Measurements from ENCODE around the gene CETP.

Gene CETP

DNA sequence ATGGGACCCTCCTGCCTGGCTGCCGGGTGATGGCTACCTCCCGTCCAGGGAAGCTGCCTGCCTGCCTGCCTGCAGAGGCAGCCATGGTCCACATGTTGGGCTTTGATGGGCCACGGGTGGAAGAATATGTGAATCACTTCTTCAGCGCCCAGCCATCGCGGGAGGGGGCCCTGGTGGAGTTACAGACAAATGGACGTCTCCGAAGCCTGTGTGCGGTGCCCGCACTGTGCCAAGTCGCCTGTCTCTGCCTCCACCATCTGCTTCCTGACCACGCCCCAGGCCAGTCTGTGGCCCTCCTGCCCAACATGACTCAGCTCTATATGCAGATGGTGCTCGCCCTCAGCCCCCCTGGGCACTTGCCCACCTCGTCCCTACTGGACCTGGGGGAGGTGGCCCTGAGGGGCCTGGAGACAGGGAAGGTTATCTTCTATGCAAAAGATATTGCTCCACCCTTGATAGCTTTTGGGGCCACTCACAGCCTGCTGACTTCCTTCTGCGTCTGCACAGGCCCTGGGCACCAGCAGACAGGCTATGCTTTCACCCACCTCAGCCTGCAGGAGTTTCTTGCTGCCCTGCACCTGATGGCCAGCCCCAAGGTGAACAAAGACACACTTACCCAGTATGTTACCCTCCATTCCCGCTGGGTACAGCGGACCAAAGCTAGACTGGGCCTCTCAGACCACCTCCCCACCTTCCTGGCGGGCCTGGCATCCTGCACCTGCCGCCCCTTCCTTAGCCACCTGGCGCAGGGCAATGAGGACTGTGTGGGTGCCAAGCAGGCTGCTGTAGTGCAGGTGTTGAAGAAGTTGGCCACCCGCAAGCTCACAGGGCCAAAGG, 64.4 kb downstream of the CETP start:
- TF ChIP-seq, protein P1, sequence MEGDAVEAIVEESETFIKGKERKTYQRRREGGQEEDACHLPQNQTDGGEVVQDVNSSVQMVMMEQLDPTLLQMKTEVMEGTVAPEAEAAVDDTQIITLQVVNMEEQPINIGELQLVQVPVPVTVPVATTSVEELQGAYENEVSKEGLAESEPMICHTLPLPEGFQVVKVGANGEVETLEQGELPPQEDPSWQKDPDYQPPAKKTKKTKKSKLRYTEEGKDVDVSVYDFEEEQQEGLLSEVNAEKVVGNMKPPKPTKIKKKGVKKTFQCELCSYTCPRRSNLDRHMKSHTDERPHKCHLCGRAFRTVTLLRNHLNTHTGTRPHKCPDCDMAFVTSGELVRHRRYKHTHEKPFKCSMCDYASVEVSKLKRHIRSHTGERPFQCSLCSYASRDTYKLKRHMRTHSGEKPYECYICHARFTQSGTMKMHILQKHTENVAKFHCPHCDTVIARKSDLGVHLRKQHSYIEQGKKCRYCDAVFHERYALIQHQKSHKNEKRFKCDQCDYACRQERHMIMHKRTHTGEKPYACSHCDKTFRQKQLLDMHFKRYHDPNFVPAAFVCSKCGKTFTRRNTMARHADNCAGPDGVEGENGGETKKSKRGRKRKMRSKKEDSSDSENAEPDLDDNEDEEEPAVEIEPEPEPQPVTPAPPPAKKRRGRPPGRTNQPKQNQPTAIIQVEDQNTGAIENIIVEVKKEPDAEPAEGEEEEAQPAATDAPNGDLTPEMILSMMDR (IDR thresholded peaks at IDR 0.05; ENCODE audit: extremely low read depth, insufficient read depth, missing control alignments), result no peak
- DNase-seq (ENCODE audit: low spot score), result no peak
- in situ Hi-C loops (cut with MboI; ENCODE audit: low pct_unique_long_range_greater_than_20kb, low sequenced_read_pairs, unreplicated experiment), result no loop called here

DNA sequence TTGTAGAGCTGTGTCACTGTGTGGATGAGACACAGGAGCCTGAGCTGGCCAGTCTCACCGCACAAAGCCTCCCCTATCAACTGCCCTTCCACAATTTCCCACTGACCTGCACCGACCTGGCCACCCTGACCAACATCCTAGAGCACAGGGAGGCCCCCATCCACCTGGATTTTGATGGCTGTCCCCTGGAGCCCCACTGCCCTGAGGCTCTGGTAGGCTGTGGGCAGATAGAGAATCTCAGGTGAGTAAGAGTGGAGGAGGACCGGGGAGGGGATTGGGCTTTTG, 65.0 kb downstream of the CETP start:
- TF ChIP-seq, protein P1 (IDR thresholded peaks at IDR 0.05; ENCODE audit: extremely low read depth, insufficient read depth, missing control alignments), result no peak
- DNase-seq (ENCODE audit: low spot score), result no peak
- in situ Hi-C loops (cut with MboI; ENCODE audit: low pct_unique_long_range_greater_than_20kb, low sequenced_read_pairs, unreplicated experiment), result no loop called here

DNA sequence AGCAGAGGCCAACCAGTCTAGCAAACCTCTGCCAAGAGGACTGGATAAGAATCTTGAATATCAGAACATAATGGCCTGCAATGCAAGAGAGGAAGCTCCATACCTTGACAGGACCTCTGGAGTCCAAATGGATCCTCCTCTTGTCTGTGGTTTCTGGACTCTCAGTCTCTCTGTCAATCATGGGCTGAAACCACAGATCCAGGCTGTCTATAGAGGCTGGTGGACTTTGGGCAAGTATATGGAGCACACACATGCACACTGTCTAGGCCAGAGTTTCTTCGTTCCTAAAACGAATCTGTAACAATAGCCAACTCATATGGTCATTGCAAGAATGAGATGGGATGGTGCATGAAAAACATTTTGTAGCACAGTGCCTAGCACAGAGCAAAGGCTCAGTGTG, 65.3 kb downstream of the CETP start:
- in situ Hi-C loops (cut with MboI; ENCODE audit: low pct_unique_long_range_greater_than_20kb, low sequenced_read_pairs, unreplicated experiment), result no loop called here

DNA sequence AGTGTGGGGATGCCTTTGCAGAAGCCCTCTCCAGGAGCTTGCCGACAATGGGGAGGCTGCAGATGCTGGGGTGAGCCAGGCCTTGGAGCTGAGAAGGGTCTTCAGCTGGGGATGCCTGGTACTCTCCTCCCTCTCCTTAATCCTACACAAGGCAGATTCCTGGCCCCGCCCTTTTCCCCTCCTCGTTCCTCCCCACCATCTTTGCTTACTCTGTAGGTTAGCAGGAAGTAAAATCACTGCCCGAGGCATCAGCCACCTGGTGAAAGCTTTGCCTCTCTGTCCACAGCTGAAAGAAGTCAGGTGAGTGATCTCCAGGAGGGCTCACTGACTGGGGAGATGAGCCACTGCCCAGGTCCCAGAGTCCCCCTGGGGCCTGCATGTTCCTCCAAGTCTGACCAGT, 66.3 kb downstream of the CETP start:
- in situ Hi-C loops (cut with MboI; ENCODE audit: low pct_unique_long_range_greater_than_20kb, low sequenced_read_pairs, unreplicated experiment), result no loop called here
- no peak for DNase-seq (ENCODE audit: low spot score)
- TF ChIP-seq, protein P1 (IDR thresholded peaks at IDR 0.05; ENCODE audit: extremely low read depth, insufficient read depth, missing control alignments), result no peak

More for the DNA sequence above, 65.3 kb downstream of the CETP start:
- TF ChIP-seq, protein P1 (IDR thresholded peaks at IDR 0.05; ENCODE audit: extremely low read depth, insufficient read depth, missing control alignments), result no peak
- DNase-seq (ENCODE audit: low spot score), result no peak

DNA sequence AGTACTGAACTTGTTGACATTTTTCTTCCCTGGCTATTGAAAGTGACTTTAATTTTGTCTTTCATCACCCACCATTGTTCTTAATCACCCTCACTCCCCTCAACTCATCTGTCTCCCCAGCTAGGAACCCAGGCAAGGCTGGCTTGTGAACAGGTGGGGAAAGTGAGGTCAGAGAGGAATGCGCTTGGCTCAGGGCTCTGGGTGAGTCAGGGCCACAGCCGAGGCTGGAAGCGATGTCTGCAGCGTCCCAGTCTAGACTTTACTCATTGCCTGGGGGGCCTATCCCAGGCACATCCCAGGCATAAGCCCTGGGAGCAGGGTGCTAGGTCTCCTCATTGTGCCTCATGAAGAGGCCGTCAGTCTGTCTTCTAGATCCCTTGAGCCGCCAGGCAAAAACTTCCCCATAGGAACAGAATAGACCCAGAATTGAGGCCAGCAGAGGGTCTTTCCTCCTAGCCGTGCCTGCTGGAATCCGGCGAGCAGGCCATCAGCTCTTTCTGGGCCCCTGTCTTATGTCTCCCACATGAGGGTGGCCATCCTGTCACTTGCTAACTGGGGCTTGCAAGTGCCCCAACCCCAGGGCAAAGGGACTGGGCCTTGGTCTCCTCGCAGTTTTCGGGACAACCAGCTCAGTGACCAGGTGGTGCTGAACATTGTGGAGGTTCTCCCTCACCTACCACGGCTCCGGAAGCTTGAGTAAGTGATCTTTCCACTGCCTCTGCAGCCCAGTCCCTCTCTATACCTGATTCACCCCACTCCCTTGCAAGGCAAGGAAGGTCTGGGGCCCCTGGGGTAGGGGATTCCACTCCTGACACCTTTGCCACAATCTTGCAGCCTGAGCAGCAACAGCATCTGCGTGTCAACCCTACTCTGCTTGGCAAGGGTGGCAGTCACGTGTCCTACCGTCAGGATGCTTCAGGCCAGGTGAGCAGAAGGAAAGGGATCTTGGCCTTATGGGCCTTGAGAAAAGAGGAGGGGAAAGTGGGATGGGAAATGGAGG, 67.7 kb downstream of the CETP start:
- in situ Hi-C loops (cut with MboI; ENCODE audit: low pct_unique_long_range_greater_than_20kb, low sequenced_read_pairs, unreplicated experiment), result no loop called here
- DNase-seq (ENCODE audit: low spot score), result no peak
- TF ChIP-seq, protein P1 (IDR thresholded peaks at IDR 0.05; ENCODE audit: extremely low read depth, insufficient read depth, missing control alignments), result no peak

DNA sequence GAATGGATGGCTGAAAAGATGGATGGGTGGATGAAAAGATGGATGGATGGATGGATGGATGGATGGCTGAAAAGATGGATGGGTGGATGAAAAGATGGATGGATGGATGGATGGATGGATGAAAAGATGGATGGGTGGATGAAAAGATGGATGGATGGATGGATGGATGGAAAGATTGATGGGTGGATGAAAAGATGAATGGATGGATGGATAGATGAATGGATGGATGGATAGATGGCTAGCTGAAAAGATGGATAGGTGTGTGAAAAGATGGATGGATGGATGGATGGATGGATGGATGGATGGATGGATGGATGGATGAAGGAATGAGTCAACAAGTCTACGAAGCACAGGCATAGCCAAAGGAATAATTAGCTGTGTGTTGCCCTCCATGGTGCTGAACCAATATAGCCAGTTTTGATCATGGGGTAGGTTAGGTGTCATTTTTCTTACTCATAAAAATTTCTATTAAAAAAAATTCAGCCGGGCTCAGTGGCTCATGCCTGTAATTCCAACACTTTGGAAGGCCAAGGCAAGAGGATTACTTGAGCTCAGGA, 68.7 kb downstream of the CETP start:
- TF ChIP-seq, protein P1 (IDR thresholded peaks at IDR 0.05; ENCODE audit: extremely low read depth, insufficient read depth, missing control alignments), result no peak
- in situ Hi-C loops (cut with MboI; ENCODE audit: low pct_unique_long_range_greater_than_20kb, low sequenced_read_pairs, unreplicated experiment), result no loop called here
- no peak for DNase-seq (ENCODE audit: low spot score)

Data from GM13977 (cell line).